IPS DF 19.7 (cell line): ENCODE data around the gene ARID3A.

Experiments
- DNase-seq: peaks from one replicate; pipeline ENCODE4 v3.0.0-alpha.2; 2013; ENCODE audit warnings: low read depth, low spot score

Gene ARID3A

GRCh38 chr19:911197-912033 is 14.4 kb upstream of the ARID3A start:
- no peak for DNase-seq

- DNase-seq, result no peak
Observed at GRCh38 chr19:912181-913079, 13.4 kb upstream of the ARID3A start.

GRCh38 chr19:913080-913748 is 12.6 kb upstream of the ARID3A start, which contains the start of gene R3HDM4:
Gene R3HDM4, minus strand, starts transcription at chr19:913219. Its CDS starts 62 bp downstream, at chr19:913157.
- DNase-seq, result no peak

- no peak for DNase-seq
Observed at GRCh38 chr19:916645-917322, 9.1 kb upstream of the ARID3A start.

- DNase-seq, result no peak
Observed at GRCh38 chr19:917323-918151, 8.3 kb upstream of the ARID3A start, which contains the start of gene KISS1R. Gene KISS1R, plus strand, starts transcription at chr19:917333. Its CDS starts 170 bp downstream, at chr19:917503.

- DNase-seq, result no peak
Observed at GRCh38 chr19:918152-918437, 7.7 kb upstream of the ARID3A start.

- no peak for DNase-seq
Observed at GRCh38 chr19:918481-919198, 7.2 kb upstream of the ARID3A start.

GRCh38 chr19:919199-920050 is 6.4 kb upstream of the ARID3A start:
- no peak for DNase-seq

GRCh38 chr19:920051-920864 is 5.6 kb upstream of the ARID3A start:
- no peak for DNase-seq

GRCh38 chr19:924553-925086 is 1.2 kb upstream of the ARID3A start:
- DNase-seq, result no peak

- peak; percentile 81 for DNase-seq
Observed at GRCh38 chr19:925087-925525, 729 bp upstream of the ARID3A start.

GRCh38 chr19:926323-926588 is 421 bp downstream of the ARID3A start:
- DNase-seq, result no peak

- no peak for DNase-seq
Observed at GRCh38 chr19:926589-927350, 935 bp downstream of the ARID3A start.

- DNase-seq, result no peak
Observed at GRCh38 chr19:927351-927779, 1.5 kb downstream of the ARID3A start.

GRCh38 chr19:927780-928401 is 2.1 kb downstream of the ARID3A start:
- no peak for DNase-seq

- no peak for DNase-seq
Observed at GRCh38 chr19:928471-929202, 2.8 kb downstream of the ARID3A start.
